PC-9 (cell line): Measurements from ENCODE around the gene SLC47A1. TPM values are rescaled to one million over a fixed set of nuclear protein-coding genes. Genes with fewer than 3 reads are reported as not detected.

Experiments
- BruUV-seq: library from RNA; stranded (reverse); fragments of 400-500 nt; replicated peaks from 2 replicates; lab custom pipeline; 2021; lab: Mats Ljungman, UMichigan
- CTCF ChIA-PET: fragments of 300-600 bp; sonication (Branson Sonifier 250); formaldehyde crosslinking; loops from one replicate; lab custom pipeline; 2022; ENCODE audit warnings: antibody characterized with exemption; lab: Charles Lee
- POLR2A ChIA-PET: fragments of 300-600 bp; sonication (Branson Sonifier 250); formaldehyde crosslinking; loops from one replicate; lab custom pipeline; 2022; ENCODE audit warnings: antibody characterized with exemption; ENCODE audit not compliant: unreplicated experiment; lab: Charles Lee
- DNase-seq, 2 experiments: peaks; one replicate each; pipeline versions ENCODE4 v3.0.0 to v3.0.0-alpha.2; 2015 to 2022; ENCODE audit warnings: mixed read lengths in 1 of 2
- H2AFZ ChIP-seq: fragments of 200-600 bp; sonication (generic); 2 replicates; pipeline ENCODE4 v1.8.1; 2017; ENCODE audit warnings: antibody characterized with exemption
- H3F3A ChIP-seq: fragments of 200-600 bp; sonication (generic); 2 replicates; pipeline ENCODE4 v1.8.1; 2017; ENCODE audit warnings: antibody characterized with exemption, mild to moderate bottlenecking, low read depth; ENCODE audit not compliant: insufficient read depth
- H3K27ac ChIP-seq: fragments of 200-600 bp; sonication (generic); 2 replicates; pipeline ENCODE4 v1.6.1; 2016; ENCODE audit warnings: mixed run types
- H3K27me3 ChIP-seq: fragments of 200-600 bp; sonication (generic); 2 replicates; pipeline ENCODE4 v1.6.1; 2016; ENCODE audit warnings: low read depth, mixed run types; ENCODE audit not compliant: insufficient read depth
- H3K36me3 ChIP-seq: fragments of 200-600 bp; sonication (generic); 2 replicates; pipeline ENCODE4 v1.6.1; 2016; ENCODE audit warnings: low read depth, mixed run types
- H3K4me1 ChIP-seq: fragments of 200-600 bp; sonication (generic); replicated peaks from 2 replicates; pipeline ENCODE4 v1.6.1; 2016; ENCODE audit warnings: mixed run types; ENCODE audit not compliant: insufficient read depth
- H3K4me2 ChIP-seq: fragments of 200-600 bp; sonication (generic); 2 replicates; pipeline ENCODE4 v1.6.1; 2017; ENCODE audit warnings: mixed run types
- H3K4me3 ChIP-seq: fragments of 200-600 bp; sonication (generic); 2 replicates; pipeline ENCODE4 v1.6.1; 2016; ENCODE audit warnings: mixed run types
- H3K79me2 ChIP-seq: fragments of 200-600 bp; sonication (generic); 2 replicates; pipeline ENCODE4 v1.6.1; 2017; ENCODE audit warnings: low read depth, mixed run types
- H3K9me2 ChIP-seq: fragments of 200-600 bp; sonication (generic); 2 replicates; pipeline ENCODE4 v1.8.1; 2017; ENCODE audit warnings: mild to moderate bottlenecking; ENCODE audit not compliant: insufficient read depth
- H3K9me3 ChIP-seq: fragments of 200-600 bp; sonication (generic); 2 replicates; pipeline ENCODE4 v1.8.1; 2016; ENCODE audit warnings: low read depth; ENCODE audit not compliant: insufficient read depth
- H4K20me1 ChIP-seq: fragments of 200-600 bp; sonication (generic); 2 replicates; pipeline ENCODE4 v1.8.1; 2017; ENCODE audit not compliant: insufficient read depth
- EZH2 ChIP-seq: fragments of 200-600 bp; sonication (generic); IDR thresholded peaks from 2 replicates; pipeline ENCODE4 v1.8.0; 2017; ENCODE audit warnings: antibody characterized with exemption, low read depth
- intact Hi-C: fragments of 100-400 bp; cut with micrococcal nuclease; formaldehyde crosslinking; loops from one replicate; pipeline ENCODE4 v1.10.0; 2022; ENCODE audit not compliant: unreplicated experiment
- total RNA-seq: library from RNA; stranded (reverse); gene quantifications from 2 replicates; pipeline ENCODE4 v1.2.3, GENCODE V29; 2021
- TF ChIP-seq, protein P1 (sequence below): fragments of 200-600 bp; sonication (generic); conservative IDR thresholded peaks from 2 replicates; pipeline ENCODE4 v1.6.1; 2017; ENCODE audit warnings: mixed run types, antibody characterized with exemption, mild to moderate bottlenecking, moderate library complexity

SLC47A1 gene
- total RNA-seq, 1 experiment from 2014 or later = 1.3 TPM

DNA sequence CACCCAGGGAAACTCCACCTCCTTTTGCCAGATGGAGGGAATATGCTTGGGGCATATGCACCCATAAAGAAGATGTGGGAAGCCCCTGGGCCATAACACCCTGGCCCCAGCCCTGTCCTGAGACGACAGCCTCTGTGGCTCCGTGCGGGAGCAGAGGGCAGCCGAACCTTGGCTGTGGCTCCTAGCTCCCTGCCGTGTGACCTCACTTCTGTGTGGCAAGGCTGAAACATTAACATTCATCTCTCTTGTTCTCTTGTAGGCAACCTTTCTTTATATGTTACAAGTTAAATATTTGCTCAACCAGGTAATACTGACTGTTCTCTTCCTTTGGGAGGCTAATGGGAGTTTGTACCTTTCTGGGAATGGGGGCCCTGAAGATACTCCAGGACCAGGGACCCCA is 17.5 kb downstream of the SLC47A1 start:
- Histone ChIP-seq H4K20me1 (no peaks in the 10 kb centered on the region), H3F3A (no peaks in the 10 kb centered on the region), H3K9me2 (no peaks in the 10 kb centered on the region), H3K27me3 (no peaks in the 10 kb centered on the region), H3K4me2 (no peak overlapping the region), H2AFZ (no peak overlapping the region), H3K4me3 (no peak overlapping the region), H3K9me3 (no peaks in the 10 kb centered on the region), H3K79me2 (no peaks in the 10 kb centered on the region), H3K36me3 (no peaks in the 10 kb centered on the region), H3K27ac (no peak overlapping the region), H3K4me1 (0 out of 2 replicates have a peak, but pooled peaks cover 5% of the 10 kb centered on the region)
- ChIA-PET POLR2A (no interaction called here), CTCF (no interaction called here)
- TF ChIP-seq EZH2 = no peak
- TF ChIP-seq, protein P1, sequence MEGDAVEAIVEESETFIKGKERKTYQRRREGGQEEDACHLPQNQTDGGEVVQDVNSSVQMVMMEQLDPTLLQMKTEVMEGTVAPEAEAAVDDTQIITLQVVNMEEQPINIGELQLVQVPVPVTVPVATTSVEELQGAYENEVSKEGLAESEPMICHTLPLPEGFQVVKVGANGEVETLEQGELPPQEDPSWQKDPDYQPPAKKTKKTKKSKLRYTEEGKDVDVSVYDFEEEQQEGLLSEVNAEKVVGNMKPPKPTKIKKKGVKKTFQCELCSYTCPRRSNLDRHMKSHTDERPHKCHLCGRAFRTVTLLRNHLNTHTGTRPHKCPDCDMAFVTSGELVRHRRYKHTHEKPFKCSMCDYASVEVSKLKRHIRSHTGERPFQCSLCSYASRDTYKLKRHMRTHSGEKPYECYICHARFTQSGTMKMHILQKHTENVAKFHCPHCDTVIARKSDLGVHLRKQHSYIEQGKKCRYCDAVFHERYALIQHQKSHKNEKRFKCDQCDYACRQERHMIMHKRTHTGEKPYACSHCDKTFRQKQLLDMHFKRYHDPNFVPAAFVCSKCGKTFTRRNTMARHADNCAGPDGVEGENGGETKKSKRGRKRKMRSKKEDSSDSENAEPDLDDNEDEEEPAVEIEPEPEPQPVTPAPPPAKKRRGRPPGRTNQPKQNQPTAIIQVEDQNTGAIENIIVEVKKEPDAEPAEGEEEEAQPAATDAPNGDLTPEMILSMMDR = no peak
- no TSS peak for BruUV-seq
- intact Hi-C loops = no loop called here
- DNase-seq = no peak

GRCh38 chr17:19551591-19552148 is 18.0 kb downstream of the SLC47A1 start:
- POLR2A ChIA-PET = no interaction called here
- Histone ChIP-seq H3K4me3 (no peak overlapping the region), H4K20me1 (no peaks in the 10 kb centered on the region), H3K4me2 (no peak overlapping the region), H3K36me3 (no peaks in the 10 kb centered on the region), H3F3A (no peaks in the 10 kb centered on the region), H3K9me3 (no peaks in the 10 kb centered on the region), H3K79me2 (no peaks in the 10 kb centered on the region), H3K4me1 (0 out of 2 replicates have a peak, but pooled peaks cover under 1% of the 10 kb centered on the region), H3K27ac (no peak overlapping the region), H3K27me3 (no peaks in the 10 kb centered on the region), H3K9me2 (no peaks in the 10 kb centered on the region), H2AFZ (no peak overlapping the region)
- intact Hi-C loops = no loop called here
- no TSS peak for BruUV-seq
- no peak for DNase-seq
- CTCF ChIA-PET = no interaction called here
- TF ChIP-seq, protein P1 = no peak
- TF ChIP-seq EZH2 = no peak

DNA sequence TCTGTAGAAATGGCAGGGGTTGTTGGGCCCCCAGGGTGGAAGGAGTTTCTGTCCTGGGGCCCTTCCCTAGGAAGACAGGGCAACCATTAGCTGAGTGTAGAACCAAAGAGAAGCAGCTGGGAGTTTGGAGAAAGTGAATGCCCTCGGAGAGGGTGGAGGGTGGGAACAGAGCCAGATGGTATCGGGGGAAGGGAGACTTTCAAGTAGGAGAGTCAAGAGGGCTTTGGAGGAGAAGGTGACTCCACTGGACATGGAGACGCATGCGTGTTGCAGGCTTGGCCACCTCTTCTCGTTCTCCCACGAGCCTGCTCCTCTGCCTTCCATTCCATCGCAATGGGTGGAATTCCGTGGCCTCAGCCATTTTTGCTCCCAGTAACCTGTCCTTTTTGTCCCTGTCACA is 19.4 kb downstream of the SLC47A1 start:
- Histone ChIP-seq H3K9me3 (no peaks in the 10 kb centered on the region), H3K27me3 (no peaks in the 10 kb centered on the region), H3K4me1 (no peaks in the 10 kb centered on the region), H3K9me2 (no peaks in the 10 kb centered on the region), H2AFZ (no peak overlapping the region), H3K4me2 (no peak overlapping the region), H3K36me3 (no peaks in the 10 kb centered on the region), H3K79me2 (no peaks in the 10 kb centered on the region), H4K20me1 (no peaks in the 10 kb centered on the region), H3K27ac (no peak overlapping the region), H3F3A (no peaks in the 10 kb centered on the region), H3K4me3 (no peak overlapping the region)
- no peak for TF ChIP-seq EZH2
- TF ChIP-seq, protein P1 = no peak
- BruUV-seq = no TSS peak
- POLR2A ChIA-PET = no interaction called here
- intact Hi-C loops = no loop called here
- CTCF ChIA-PET = no interaction called here
- DNase-seq = no peak
